K562 (cell line): Measurements from ENCODE around the gene IGSF9. TPM values are rescaled to one million over a fixed set of nuclear protein-coding genes. Genes with fewer than 3 reads are reported as not detected.
A peak's percentile ranks its signal among the peaks of the same experiment; 100 is the strongest.

Source experiments
- BRD4 ChIP-seq: fragments of 200-600 bp; sonication (generic); IDR thresholded peaks from 2 replicates; pipeline ENCODE4 v1.6.1; 2017; ENCODE audit warnings: inconsistent platforms
- CBFB ChIP-seq: sonication (generic); formaldehyde crosslinking; IDR thresholded peaks from 2 replicates; pipeline ENCODE4 v1.4.0; 2020; ENCODE audit warnings: mild to moderate bottlenecking, missing genetic modification reagents
- CHCHD3 ChIP-seq: fragments of 250-450 bp; sonication (Bioruptor Pico); IDR thresholded peaks from 2 replicates; pipeline ENCODE4 v2.1.2; 2022; ENCODE audit warnings: mild to moderate bottlenecking
- DNMT1 ChIP-seq: fragments of 450-650 bp; IDR thresholded peaks from 2 replicates; pipeline ENCODE4 v1.6.1; 2016; ENCODE audit warnings: antibody characterized with exemption, mild to moderate bottlenecking
- GABPB2 ChIP-seq: fragments of 250-450 bp; sonication (Bioruptor Pico); conservative IDR thresholded peaks from 2 replicates; pipeline ENCODE4 v1.5.1; 2021; ENCODE audit warnings: mild to moderate bottlenecking
- HCFC1 ChIP-seq: IDR thresholded peaks from 2 replicates; pipeline ENCODE4 v1.6.1; 2012; ENCODE audit warnings: low read depth, low read length, improper control_type of control experiment
- LEF1 ChIP-seq: fragments of 450-650 bp; IDR thresholded peaks from 2 replicates; pipeline ENCODE4 v1.6.1; 2016; ENCODE audit warnings: mild to moderate bottlenecking
- MEF2A ChIP-seq: IDR thresholded peaks from 2 replicates; pipeline ENCODE4 v1.6.1; 2011; ENCODE audit warnings: low read depth, mild to moderate bottlenecking, low read length, moderate library complexity; ENCODE audit not compliant: control insufficient read depth
- SLC30A9 ChIP-seq: fragments of 250-450 bp; sonication (Bioruptor Pico); IDR thresholded peaks from 2 replicates; pipeline ENCODE4 v1.8.0; 2022; ENCODE audit warnings: mild to moderate bottlenecking, moderate library complexity
- ZEB2 ChIP-seq: fragments of 450-650 bp; IDR thresholded peaks from 2 replicates; pipeline ENCODE4 v1.6.1; 2016
- ZNF644 ChIP-seq: fragments of 200-800 bp; sonication (Bioruptor generic); IDR thresholded peaks from 2 replicates; pipeline ENCODE4 v1.6.1; 2016; ENCODE audit warnings: low read depth, missing genetic modification characterization, missing compliant biosample characterization
- polyA plus RNA-seq, 8 experiments: library from polyadenylated mRNA; depleted of rRNA in 4 of 8; stranded (reverse) in 5 of 8; unstranded in 3 of 8; fragments of >200 nt; fragmentation: Nextera tagmentation in 2 of 8; fragmentation: Illumina TruSeq in 1 of 8; extraction: Ambion mirVana in 2 of 8; extraction: Trizol in 1 of 8; gene quantifications; 2 replicates each; pipeline versions ENCODE4 v1.2.1 to v1.2.3, GENCODE V29; 2011 to 2014; ENCODE audit warnings: inconsistent platforms in 1 of 8, missing spikeins in 1 of 8
- total RNA-seq, 7 experiments: library from RNA; depleted of rRNA in 6 of 7; stranded (reverse); fragments of >200 nt in 6 of 7; fragmentation: Illumina TruSeq in 2 of 7; extraction: Trizol in 2 of 7; gene quantifications; 2 replicates each; pipeline versions ENCODE4 v1.2.1 to v1.2.3, GENCODE V29; 2011 to 2021; ENCODE audit warnings: low replicate concordance in 1 of 7
- TF ChIP-seq, protein P1 (sequence below): IDR thresholded peaks from 2 replicates; pipeline ENCODE4 v1.6.1; 2014; ENCODE audit warnings: antibody characterized with exemption
- TF ChIP-seq, protein P2 (sequence below): fragments of 450-650 bp; formaldehyde crosslinking; IDR thresholded peaks from 2 replicates; pipeline ENCODE4 v1.4.0; 2020; ENCODE audit warnings: mild to moderate bottlenecking
- TF ChIP-seq, protein P3 (sequence below): fragments of 450-650 bp; formaldehyde crosslinking; IDR thresholded peaks from 2 replicates; pipeline ENCODE4 v1.4.0; 2020; ENCODE audit warnings: mild to moderate bottlenecking, moderate library complexity
- TF ChIP-seq, protein P4 (sequence below): fragments of 200-800 bp; sonication (Bioruptor generic); IDR thresholded peaks from 2 replicates; pipeline ENCODE4 v1.6.1; 2017; ENCODE audit warnings: missing genetic modification characterization, missing compliant biosample characterization
- TF ChIP-seq, protein P5 (sequence below): sonication (generic); formaldehyde crosslinking; IDR thresholded peaks from 2 replicates; pipeline ENCODE4 v1.8.0; 2022; ENCODE audit warnings: missing genetic modification reagents, mild to moderate bottlenecking, borderline replicate concordance
- TF ChIP-seq, protein P6 (sequence below), 2 experiments: IDR thresholded peaks; 2 replicates each; pipeline ENCODE4 v1.6.1; 2012; ENCODE audit warnings: improper control_type of control experiment in 2 of 2, low read depth in 2 of 2, low read length in 2 of 2, borderline replicate concordance in 1 of 2

The IGSF9 gene
- total and polyA plus RNA-seq, 9 of the 15 experiments (the other 6 are each of a cell fraction or from before 2014, with no cell fraction given) = 0.03 to 0.29 (median 0.07) TPM; not detected in 1

DNA sequence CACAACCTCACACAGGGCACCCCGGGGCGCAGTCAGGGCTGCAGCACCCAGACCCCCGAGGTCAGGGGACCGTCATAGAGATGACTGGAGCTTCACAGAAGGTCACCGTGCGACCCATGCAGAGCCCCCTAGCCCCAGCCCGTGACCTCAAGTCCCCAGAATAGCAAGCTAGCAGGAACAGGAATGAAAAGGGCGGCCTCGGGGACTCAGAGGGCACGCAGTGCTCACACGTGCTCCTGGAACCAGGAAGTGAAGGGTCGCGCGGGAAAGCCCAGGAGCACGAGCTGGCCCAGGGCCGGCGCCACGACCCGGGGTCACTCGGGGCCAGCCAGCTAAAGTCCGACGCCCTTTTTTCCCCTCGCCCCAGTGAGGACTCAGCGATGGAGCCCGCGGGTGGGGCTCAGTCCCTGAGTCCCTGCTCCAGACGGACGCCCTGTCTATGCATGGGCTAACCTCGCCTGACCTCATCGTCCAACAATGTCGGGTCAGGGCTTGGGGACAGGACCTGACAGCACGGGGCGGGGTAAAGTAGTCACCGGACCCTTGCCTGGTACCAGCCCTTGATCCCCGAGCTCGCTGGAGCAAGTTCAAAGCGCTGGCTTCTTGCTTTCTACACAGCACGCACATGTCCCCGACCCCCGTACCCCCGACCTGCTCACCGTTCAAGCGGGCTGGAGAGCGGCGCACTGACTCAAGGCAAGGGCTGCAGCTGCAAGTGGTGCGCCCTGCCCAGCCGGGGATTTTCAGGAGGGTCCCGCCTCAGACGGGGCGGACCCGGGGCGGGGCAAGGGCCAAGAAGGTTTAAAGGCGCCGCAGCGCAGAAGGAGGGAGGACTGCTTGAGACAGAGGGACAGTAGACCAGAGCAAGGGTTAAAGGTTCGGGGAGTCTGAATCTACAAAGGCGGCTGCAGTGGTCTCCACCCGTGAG lies 20.4 kb downstream of the IGSF9 start, which contains the start of gene TAGLN2 (continued):
- TF ChIP-seq, protein P1, sequence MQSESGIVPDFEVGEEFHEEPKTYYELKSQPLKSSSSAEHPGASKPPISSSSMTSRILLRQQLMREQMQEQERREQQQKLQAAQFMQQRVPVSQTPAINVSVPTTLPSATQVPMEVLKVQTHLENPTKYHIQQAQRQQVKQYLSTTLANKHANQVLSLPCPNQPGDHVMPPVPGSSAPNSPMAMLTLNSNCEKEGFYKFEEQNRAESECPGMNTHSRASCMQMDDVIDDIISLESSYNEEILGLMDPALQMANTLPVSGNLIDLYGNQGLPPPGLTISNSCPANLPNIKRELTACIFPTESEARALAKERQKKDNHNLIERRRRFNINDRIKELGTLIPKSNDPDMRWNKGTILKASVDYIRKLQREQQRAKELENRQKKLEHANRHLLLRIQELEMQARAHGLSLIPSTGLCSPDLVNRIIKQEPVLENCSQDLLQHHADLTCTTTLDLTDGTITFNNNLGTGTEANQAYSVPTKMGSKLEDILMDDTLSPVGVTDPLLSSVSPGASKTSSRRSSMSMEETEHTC = no peak; the same call in 1 of the 2 replicates
- TF ChIP-seq SLC30A9 (CRISPR knock-in tag) (no peak), LEF1 (no peak), BRD4 (peak; percentile 72), ZNF644 (tag) (no peak), DNMT1 (no peak), MEF2A (no peak), HCFC1 (no peak; the same call in 1 of the 2 replicates), ZEB2 (no peak), GABPB2 (CRISPR knock-in tag) (no peak), CHCHD3 (CRISPR knock-in tag) (no peak), CBFB (CRISPR knock-in tag) (0 out of 2 replicates have a peak, but pooled peaks have one; percentile 14)
- TF ChIP-seq, protein P2, sequence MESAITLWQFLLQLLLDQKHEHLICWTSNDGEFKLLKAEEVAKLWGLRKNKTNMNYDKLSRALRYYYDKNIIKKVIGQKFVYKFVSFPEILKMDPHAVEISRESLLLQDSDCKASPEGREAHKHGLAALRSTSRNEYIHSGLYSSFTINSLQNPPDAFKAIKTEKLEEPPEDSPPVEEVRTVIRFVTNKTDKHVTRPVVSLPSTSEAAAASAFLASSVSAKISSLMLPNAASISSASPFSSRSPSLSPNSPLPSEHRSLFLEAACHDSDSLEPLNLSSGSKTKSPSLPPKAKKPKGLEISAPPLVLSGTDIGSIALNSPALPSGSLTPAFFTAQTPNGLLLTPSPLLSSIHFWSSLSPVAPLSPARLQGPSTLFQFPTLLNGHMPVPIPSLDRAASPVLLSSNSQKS (CRISPR knock-in tag) = no peak
- TF ChIP-seq, protein P3, sequence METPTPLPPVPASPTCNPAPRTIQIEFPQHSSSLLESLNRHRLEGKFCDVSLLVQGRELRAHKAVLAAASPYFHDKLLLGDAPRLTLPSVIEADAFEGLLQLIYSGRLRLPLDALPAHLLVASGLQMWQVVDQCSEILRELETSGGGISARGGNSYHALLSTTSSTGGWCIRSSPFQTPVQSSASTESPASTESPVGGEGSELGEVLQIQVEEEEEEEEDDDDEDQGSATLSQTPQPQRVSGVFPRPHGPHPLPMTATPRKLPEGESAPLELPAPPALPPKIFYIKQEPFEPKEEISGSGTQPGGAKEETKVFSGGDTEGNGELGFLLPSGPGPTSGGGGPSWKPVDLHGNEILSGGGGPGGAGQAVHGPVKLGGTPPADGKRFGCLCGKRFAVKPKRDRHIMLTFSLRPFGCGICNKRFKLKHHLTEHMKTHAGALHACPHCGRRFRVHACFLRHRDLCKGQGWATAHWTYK (CRISPR knock-in tag) = peak; percentile 34; the same call in 1 of the 2 replicates
- TF ChIP-seq, protein P4, sequence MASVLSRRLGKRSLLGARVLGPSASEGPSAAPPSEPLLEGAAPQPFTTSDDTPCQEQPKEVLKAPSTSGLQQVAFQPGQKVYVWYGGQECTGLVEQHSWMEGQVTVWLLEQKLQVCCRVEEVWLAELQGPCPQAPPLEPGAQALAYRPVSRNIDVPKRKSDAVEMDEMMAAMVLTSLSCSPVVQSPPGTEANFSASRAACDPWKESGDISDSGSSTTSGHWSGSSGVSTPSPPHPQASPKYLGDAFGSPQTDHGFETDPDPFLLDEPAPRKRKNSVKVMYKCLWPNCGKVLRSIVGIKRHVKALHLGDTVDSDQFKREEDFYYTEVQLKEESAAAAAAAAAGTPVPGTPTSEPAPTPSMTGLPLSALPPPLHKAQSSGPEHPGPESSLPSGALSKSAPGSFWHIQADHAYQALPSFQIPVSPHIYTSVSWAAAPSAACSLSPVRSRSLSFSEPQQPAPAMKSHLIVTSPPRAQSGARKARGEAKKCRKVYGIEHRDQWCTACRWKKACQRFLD (CRISPR knock-in tag) = peak; percentile 46; the same call in 1 of the 2 replicates
- TF ChIP-seq, protein P5, sequence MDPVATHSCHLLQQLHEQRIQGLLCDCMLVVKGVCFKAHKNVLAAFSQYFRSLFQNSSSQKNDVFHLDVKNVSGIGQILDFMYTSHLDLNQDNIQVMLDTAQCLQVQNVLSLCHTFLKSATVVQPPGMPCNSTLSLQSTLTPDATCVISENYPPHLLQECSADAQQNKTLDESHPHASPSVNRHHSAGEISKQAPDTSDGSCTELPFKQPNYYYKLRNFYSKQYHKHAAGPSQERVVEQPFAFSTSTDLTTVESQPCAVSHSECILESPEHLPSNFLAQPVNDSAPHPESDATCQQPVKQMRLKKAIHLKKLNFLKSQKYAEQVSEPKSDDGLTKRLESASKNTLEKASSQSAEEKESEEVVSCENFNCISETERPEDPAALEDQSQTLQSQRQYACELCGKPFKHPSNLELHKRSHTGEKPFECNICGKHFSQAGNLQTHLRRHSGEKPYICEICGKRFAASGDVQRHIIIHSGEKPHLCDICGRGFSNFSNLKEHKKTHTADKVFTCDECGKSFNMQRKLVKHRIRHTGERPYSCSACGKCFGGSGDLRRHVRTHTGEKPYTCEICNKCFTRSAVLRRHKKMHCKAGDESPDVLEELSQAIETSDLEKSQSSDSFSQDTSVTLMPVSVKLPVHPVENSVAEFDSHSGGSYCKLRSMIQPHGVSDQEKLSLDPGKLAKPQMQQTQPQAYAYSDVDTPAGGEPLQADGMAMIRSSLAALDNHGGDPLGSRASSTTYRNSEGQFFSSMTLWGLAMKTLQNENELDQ (CRISPR knock-in tag) = 0 out of 2 replicates have a peak, but pooled peaks have one; percentile 39
- TF ChIP-seq, protein P6, sequence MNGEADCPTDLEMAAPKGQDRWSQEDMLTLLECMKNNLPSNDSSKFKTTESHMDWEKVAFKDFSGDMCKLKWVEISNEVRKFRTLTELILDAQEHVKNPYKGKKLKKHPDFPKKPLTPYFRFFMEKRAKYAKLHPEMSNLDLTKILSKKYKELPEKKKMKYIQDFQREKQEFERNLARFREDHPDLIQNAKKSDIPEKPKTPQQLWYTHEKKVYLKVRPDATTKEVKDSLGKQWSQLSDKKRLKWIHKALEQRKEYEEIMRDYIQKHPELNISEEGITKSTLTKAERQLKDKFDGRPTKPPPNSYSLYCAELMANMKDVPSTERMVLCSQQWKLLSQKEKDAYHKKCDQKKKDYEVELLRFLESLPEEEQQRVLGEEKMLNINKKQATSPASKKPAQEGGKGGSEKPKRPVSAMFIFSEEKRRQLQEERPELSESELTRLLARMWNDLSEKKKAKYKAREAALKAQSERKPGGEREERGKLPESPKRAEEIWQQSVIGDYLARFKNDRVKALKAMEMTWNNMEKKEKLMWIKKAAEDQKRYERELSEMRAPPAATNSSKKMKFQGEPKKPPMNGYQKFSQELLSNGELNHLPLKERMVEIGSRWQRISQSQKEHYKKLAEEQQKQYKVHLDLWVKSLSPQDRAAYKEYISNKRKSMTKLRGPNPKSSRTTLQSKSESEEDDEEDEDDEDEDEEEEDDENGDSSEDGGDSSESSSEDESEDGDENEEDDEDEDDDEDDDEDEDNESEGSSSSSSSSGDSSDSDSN (IDR thresholded peaks at IDR 0.05; ENCODE audit: borderline replicate concordance in 1 of 2, low read depth in 2 of 2, low read length in 2 of 2) = no peak
